Common myeloid progenitor, CD34-positive (primary cell): Measurements from ENCODE around the gene KRT83.

Experiments used
- CTCF ChIA-PET: fragments of 350-600 bp; sonication (Branson Sonifier 250); formaldehyde crosslinking; loops from one replicate; lab custom pipeline; 2021; ENCODE audit warnings: antibody characterized with exemption; lab: Charles Lee
- POLR2A ChIA-PET: fragments of 350-600 bp; sonication (Branson Sonifier 250); formaldehyde crosslinking; loops from one replicate; lab custom pipeline; 2021; ENCODE audit warnings: antibody characterized with exemption; lab: Charles Lee
- DNase-seq, 3 donors: peaks; one replicate each; pipeline versions ENCODE4 v3.0.0 to v3.0.0-alpha.2; 2013
- H3K27ac ChIP-seq, 2 experiments: 1 replicate in 1 of 2; 2 replicates in 1 of 2; pipeline ENCODE4 v1.7.0; 2013; ENCODE audit warnings: inconsistent platforms in 2 of 2, low read length in 2 of 2, mild to moderate bottlenecking in 2 of 2, low read depth in 1 of 2, moderate library complexity in 1 of 2; ENCODE audit not compliant: severe bottlenecking in 2 of 2, insufficient read depth in 1 of 2, poor library complexity in 1 of 2
- H3K27me3 ChIP-seq, 5 experiments: replicated peaks in 2 of 5; 1 replicate in 3 of 5; 2 replicates in 2 of 5; pipeline versions ENCODE4 v1.6.1 to v1.7.0; 2013; ENCODE audit warnings: low read length in 4 of 5, mild to moderate bottlenecking in 2 of 5, moderate library complexity in 2 of 5, inconsistent platforms in 1 of 5; ENCODE audit not compliant: insufficient read depth in 5 of 5, control insufficient read depth in 4 of 5
- H3K36me3 ChIP-seq, 4 experiments: 1 replicate in 2 of 4; 2 replicates in 2 of 4; pipeline versions ENCODE4 v1.6.1 to v1.7.0; 2013; ENCODE audit warnings: low read length in 3 of 4, control low read depth in 1 of 4, mild to moderate bottlenecking in 1 of 4; ENCODE audit not compliant: control insufficient read depth in 4 of 4, insufficient read depth in 4 of 4
- H3K4me1 ChIP-seq, 4 experiments: 1 replicate in 3 of 4; 2 replicates in 1 of 4; pipeline versions ENCODE4 v1.6.1 to v1.7.1; 2013; ENCODE audit warnings: low read length in 3 of 4, mild to moderate bottlenecking in 3 of 4, control low read depth in 1 of 4, inconsistent platforms in 1 of 4, moderate library complexity in 1 of 4; ENCODE audit not compliant: control insufficient read depth in 4 of 4, insufficient read depth in 4 of 4; ENCODE audit errors: control extremely low read depth in 1 of 4
- H3K4me3 ChIP-seq, 7 experiments: 1 replicate in 4 of 7; 2 replicates in 3 of 7; pipeline versions ENCODE4 v1.5.1 to v1.7.0; 2013; ENCODE audit warnings: mild to moderate bottlenecking in 7 of 7, low read length in 6 of 7, moderate library complexity in 6 of 7, inconsistent platforms in 2 of 7, low read depth in 2 of 7, control low read depth in 1 of 7; ENCODE audit not compliant: insufficient read depth in 4 of 7, control insufficient read depth in 1 of 7; ENCODE audit errors: extremely low read depth in 1 of 7
- H3K9me3 ChIP-seq, 5 experiments: 1 replicate in 4 of 5; 2 replicates in 1 of 5; pipeline versions ENCODE4 v1.6.1 to v1.7.1; 2013; ENCODE audit warnings: low read length in 4 of 5, mild to moderate bottlenecking in 2 of 5, inconsistent platforms in 1 of 5, low read depth in 1 of 5, moderate library complexity in 1 of 5; ENCODE audit not compliant: control insufficient read depth in 4 of 5, insufficient read depth in 2 of 5; ENCODE audit errors: control extremely low read depth in 1 of 5
- WGBS: methylation state at CpG from one replicate; pipeline ENCODE4 v1.1.5; 2013; ENCODE audit not compliant: insufficient coverage; 5-methylcytosine and 5-hydroxymethylcytosine counted together

Gene KRT83

DNA sequence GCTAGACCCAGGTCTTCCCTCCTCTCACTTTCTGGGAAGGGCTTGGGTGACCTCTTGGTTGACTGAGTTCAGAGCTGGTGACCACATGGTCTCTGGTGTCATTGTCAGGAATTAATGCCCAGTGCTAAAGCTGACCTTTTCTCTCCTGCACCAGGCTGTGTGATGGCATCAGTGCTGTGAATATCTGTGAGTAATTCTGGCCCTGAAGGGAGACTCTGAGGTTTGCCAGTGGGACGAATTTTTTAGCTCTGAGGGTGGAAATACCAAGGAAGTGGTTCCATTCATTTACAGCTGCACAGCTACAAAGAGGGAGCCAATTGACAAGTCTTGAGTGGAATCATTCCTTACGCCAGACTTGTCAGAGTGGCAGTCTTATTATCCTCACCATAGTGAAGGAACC, 53.0 kb downstream of the KRT83 start:
- no peak for DNase-seq

DNA sequence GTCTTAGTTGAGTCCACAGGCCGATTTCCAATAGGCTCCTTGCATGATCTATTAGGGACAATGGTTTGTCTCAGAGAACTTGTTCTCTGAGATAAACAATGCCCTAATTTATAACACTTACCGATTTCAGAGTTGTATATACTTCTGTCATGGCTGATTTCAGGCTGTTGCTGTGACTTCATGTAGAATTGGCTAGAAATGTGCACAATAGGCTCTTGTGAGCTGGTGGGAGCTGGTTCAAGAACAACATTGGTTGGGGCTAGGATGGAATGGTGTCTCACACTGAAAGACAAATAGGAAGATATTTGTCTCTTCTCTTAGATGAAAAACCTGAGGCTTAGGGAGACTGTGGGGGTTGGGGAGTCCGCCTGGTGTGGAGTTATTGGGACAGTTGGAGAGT, 53.5 kb downstream of the KRT83 start:
- Histone ChIP-seq H3K4me1 (no peaks in the 10 kb centered on the region), H3K4me3 (no peak overlapping the region), H3K36me3 (no peaks in the 10 kb centered on the region), H3K27ac (no peak overlapping the region), H3K9me3 (peaks cover 0 to 2% (median 0%) of the 10 kb centered on the region in 5 experiments), H3K27me3 (peaks cover 0 to 17% (median 9%) of the 10 kb centered on the region in 5 experiments)
- CTCF ChIA-PET: interaction anchor here (1.0 to 11.4 kb wide), 6 partner anchors 10 to 111 kb away, joined by 3 to 133 read pairs (median 4); partner anchors contain the start of gene KRT86
- POLR2A ChIA-PET: no interaction called here
- 100% methylated on average over 2 of the region's 3 CpGs for WGBS
- no peak for DNase-seq

More for the DNA sequence above, 53.0 kb downstream of the KRT83 start:
- Histone ChIP-seq H3K9me3 (no peaks in the 10 kb centered on the region), H3K4me1 (no peaks in the 10 kb centered on the region), H3K4me3 (no peak overlapping the region), H3K27ac (no peak overlapping the region), H3K36me3 (no peaks in the 10 kb centered on the region), H3K27me3 (peaks cover 2 to 14% (median 8%) of the 10 kb centered on the region in 5 experiments)
- ChIA-PET CTCF (interaction anchor here (1.0 to 11.4 kb wide), 4 partner anchors 10 to 111 kb away, joined by 4 to 133 read pairs (median 8); partner anchors contain the start of gene KRT86), POLR2A (no interaction called here)
- 100% methylated on average over 1 of the region's 2 CpGs for WGBS

DNA sequence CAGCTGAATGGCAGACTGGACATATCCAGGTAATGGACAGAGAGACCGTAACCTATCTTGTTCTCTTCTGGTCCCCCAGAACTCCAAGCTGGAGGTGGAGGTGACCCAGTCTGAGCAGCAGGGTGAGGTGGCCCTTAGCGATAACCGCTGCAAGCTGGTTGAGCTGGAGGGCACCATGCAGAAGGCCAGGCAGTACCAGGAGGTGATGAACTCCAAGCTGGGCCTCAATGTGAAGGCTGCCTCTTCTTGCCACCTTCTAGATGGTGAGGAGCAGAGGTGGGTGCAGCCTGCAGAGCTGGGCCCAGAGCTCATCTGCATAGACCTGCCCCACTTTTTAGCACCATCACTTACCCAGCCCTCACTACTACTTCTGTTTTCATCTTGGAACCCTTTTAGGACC, 53.9 kb downstream of the KRT83 start:
- Histone ChIP-seq H3K36me3 (no peaks in the 10 kb centered on the region), H3K4me3 (no peak overlapping the region), H3K4me1 (no peaks in the 10 kb centered on the region), H3K9me3 (peaks cover 0 to 6% (median 0%) of the 10 kb centered on the region in 5 experiments), H3K27me3 (peaks cover 0 to 20% (median 11%) of the 10 kb centered on the region in 5 experiments), H3K27ac (no peak overlapping the region)
- CTCF ChIA-PET: interaction anchor here (1.1 to 11.4 kb wide), 8 partner anchors 10 to 112 kb away, joined by 3 to 133 read pairs (median 4); partner anchors contain the start of genes KRT83 and KRT86
- DNase-seq: no peak
- WGBS: 63% methylated on average over 3 of the region's 3 CpGs
- POLR2A ChIA-PET: no interaction called here

DNA sequence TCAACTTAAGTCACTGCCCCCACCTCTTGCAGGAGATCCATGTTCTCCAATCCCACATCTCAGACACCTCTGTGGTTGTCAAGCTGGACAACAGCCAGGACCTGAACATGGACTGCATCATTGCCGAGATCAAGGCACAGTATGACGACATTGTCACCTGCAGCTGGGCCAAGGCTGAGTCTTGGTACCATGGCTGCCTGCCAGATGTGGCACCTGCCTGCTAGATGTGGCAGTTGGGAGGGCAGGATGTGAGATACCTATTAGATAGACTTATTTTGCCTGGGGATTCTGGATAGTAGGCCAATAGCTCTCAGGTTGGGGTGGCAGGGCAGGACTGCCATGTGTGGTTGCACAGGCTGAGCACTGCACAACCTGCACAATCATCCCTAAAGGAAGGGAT, 54.7 kb downstream of the KRT83 start:
- peaks cover 0 to 25% (median 16%) of the 10 kb centered on the region in 5 experiments for H3K27me3 ChIP-seq
- POLR2A ChIA-PET: no interaction called here
- CTCF ChIA-PET: interaction anchor here (1.0 to 11.4 kb wide), 10 partner anchors 10 to 112 kb away, joined by 3 to 133 read pairs (median 4); partner anchors contain the start of genes KRT83 and KRT86

DNA sequence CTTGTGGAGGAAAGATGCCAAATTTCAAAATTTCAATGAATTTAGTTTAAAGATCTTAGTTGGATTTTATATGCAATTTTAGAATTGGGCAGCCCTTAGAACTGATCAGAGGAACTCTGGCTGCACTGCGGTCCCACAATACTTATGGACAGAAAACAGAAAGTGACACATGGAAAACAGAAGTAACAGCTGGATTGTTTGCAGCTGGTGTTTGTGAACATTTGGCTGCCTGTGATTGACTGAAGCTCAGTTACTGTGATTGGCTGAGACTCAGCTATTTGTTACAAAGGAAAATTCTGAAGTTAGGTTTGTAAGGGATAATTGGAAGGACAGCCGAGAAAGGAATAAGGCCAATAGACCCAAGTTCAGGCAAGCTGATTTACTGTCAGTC, 56.8 kb downstream of the KRT83 start:
- 100% methylated on average over 2 of the region's 2 CpGs for WGBS
- POLR2A ChIA-PET: no interaction called here
- H3K36me3 ChIP-seq: no peaks in the 10 kb centered on the region
- H3K4me3 ChIP-seq: no peak overlapping the region
- CTCF ChIA-PET: interaction anchor here (0.6 to 11.4 kb wide), 8 partner anchors 13 to 1689 kb away, joined by 3 to 133 read pairs (median 5); partner anchors contain the start of gene KRT86
- H3K4me1 ChIP-seq: peaks cover 13 to 24% (median 21%) of the 10 kb centered on the region in 4 experiments
- no peak overlapping the region for H3K27ac ChIP-seq
- peaks cover 0 to 6% (median 0%) of the 10 kb centered on the region in 5 experiments for H3K9me3 ChIP-seq
- DNase-seq: no peak
- peaks cover 0 to 28% (median 19%) of the 10 kb centered on the region in 5 experiments for H3K27me3 ChIP-seq

More for the DNA sequence above, 54.7 kb downstream of the KRT83 start:
- DNase-seq: no peak
- H3K36me3 ChIP-seq: no peaks in the 10 kb centered on the region
- H3K27ac ChIP-seq: no peak overlapping the region
- 100% methylated on average over 2 of the region's 2 CpGs for WGBS
- peaks cover 0 to 3% (median under 1%) of the 10 kb centered on the region in 4 experiments for H3K4me1 ChIP-seq
- H3K9me3 ChIP-seq: peaks cover 0 to 6% (median 0%) of the 10 kb centered on the region in 5 experiments
- no peak overlapping the region for H3K4me3 ChIP-seq
